Lung (tissue), 12 donors: Measurements from ENCODE around the gene ABHD15. TPM values are rescaled to one million over a fixed set of nuclear protein-coding genes. Genes with fewer than 3 reads are reported as not detected.

Experiments used
- ATAC-seq: fragments of 200-7000 bp; cut with Tn5 transposase; one replicate; pipeline ENCODE4 v1.9.1; 2020; ENCODE audit warnings: moderate number of reproducible peaks; ENCODE audit not compliant: insufficient read depth, low FRiP score
- DNase-seq, 3 donors: peaks; one replicate each; pipeline ENCODE4 v3.0.0-alpha.2; 2013 to 2017
- H3K27ac ChIP-seq, 2 donors: one replicate each; pipeline ENCODE4 v1.5.1; 2013; ENCODE audit warnings: mild to moderate bottlenecking in 2 of 2, moderate library complexity in 2 of 2, control low read depth in 1 of 2, inconsistent platforms in 1 of 2, low read depth in 1 of 2, low read length in 1 of 2
- H3K27me3 ChIP-seq, 3 donors: one replicate each; pipeline ENCODE4 v1.5.1; 2013; ENCODE audit warnings: low read length in 2 of 3; ENCODE audit not compliant: control insufficient read depth in 3 of 3, insufficient read depth in 3 of 3
- H3K36me3 ChIP-seq, 4 donors: one replicate each; pipeline ENCODE4 v1.5.1; 2013; ENCODE audit warnings: low read length in 4 of 4, mild to moderate bottlenecking in 1 of 4, moderate library complexity in 1 of 4; ENCODE audit not compliant: control insufficient read depth in 4 of 4, insufficient read depth in 4 of 4
- H3K4me1 ChIP-seq, 5 donors: one replicate each; pipeline ENCODE4 v1.5.1; 2013; ENCODE audit warnings: low read length in 5 of 5, mild to moderate bottlenecking in 2 of 5, moderate library complexity in 1 of 5; ENCODE audit not compliant: control insufficient read depth in 5 of 5, insufficient read depth in 5 of 5
- H3K4me3 ChIP-seq: one replicate; pipeline ENCODE4 v1.5.1; 2013; ENCODE audit warnings: mild to moderate bottlenecking, control low read depth, moderate library complexity
- H3K9ac ChIP-seq, 2 donors: one replicate each; pipeline ENCODE4 v1.5.1; 2013; ENCODE audit warnings: low read length in 2 of 2, control low read depth in 1 of 2; ENCODE audit not compliant: insufficient read depth in 1 of 2
- H3K9me3 ChIP-seq, 4 donors: one replicate each; pipeline ENCODE4 v1.5.1; 2013; ENCODE audit warnings: low read length in 3 of 4, mild to moderate bottlenecking in 1 of 4, moderate library complexity in 1 of 4; ENCODE audit not compliant: control insufficient read depth in 4 of 4, insufficient read depth in 3 of 4
- WGBS, 2 donors: extraction: QIAGEN DNeasy Blood & Tissue Kit; methylation state at CpG; one replicate each; pipeline ENCODE4 v1.1.7; 2013; 5-methylcytosine and 5-hydroxymethylcytosine counted together
- polyA plus RNA-seq, 2 donors: library from polyadenylated mRNA; stranded (reverse); fragments of 200-250 nt; gene quantifications; one replicate each; pipeline ENCODE4 v1.2.1, GENCODE V29; 2013
- total RNA-seq, 2 donors: library from RNA; depleted of rRNA in 1 of 2; stranded (reverse); fragments of >200 nt in 1 of 2; gene quantifications; one replicate each; pipeline ENCODE4 v1.2.1, GENCODE V29; 2014 to 2021
- TF ChIP-seq, protein P1 (sequence below): IDR thresholded peaks from 2 replicates; pipeline ENCODE4 v1.5.1; 2012; ENCODE audit warnings: mild to moderate bottlenecking; ENCODE audit errors: control extremely low read depth, extremely low read depth
- donor health status: control.
- donor health status: control.
- donor health status: Bipolar disorder and iron deficiency.
- donor health status: healthy.
- donor health status: DM: yes; HTN: yes; CAD: no.

Gene ABHD15
- total and polyA plus RNA-seq, 4 donors = 4.0 to 10.5 (median 5.2) TPM

DNA sequence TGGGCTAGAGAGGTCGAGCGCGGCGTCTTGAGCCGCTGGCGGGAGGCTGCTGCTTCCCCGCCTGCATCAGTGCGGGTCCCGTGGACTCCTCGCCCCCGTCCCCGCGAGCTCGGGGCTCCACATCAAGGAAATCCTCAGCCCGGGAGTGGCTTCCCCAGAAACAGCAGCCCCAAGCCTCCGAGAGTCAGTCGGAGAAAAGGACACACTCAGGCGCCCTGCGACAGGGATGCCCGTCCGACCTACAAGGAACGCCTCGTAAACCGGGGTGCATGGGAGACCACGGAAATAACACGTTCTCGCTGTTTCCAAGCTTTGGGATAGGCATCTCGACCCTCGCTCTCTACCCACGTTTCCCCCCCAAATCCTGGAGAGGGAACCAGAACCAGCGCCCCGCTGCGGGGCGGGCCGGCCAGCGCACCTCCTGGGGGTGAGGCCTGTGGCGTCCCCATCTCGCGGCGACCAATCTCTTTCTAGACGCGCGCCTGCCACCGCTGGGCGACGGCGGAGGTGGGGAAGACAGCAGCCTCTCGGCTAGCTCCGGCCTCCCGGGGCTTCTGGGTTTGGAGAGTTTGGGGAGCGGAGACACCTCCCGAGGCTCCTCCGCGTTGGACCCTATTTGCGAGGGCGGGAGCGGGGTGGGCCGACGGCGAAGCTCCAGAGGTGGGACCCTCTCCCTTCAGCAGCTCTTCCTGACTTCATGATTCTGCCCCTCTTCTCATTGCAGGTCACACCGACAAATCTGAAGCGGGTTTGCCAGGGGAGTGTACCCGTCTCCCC, 905 bp upstream of the ABHD15 start:
- H3K4me1 ChIP-seq = peaks cover 0 to 27% (median 6%) of the 10 kb centered on the region in 5 donors
- H3K36me3 ChIP-seq = peaks cover 0 to 9% (median 3%) of the 10 kb centered on the region in 4 donors
- peaks cover 0 to 10% (median 6%) of the 10 kb centered on the region in 3 donors for H3K27me3 ChIP-seq
- ATAC-seq (peak; percentile 30), DNase-seq (peak in 2 of 3 donors; percentile 66 to 71)
- peak overlapping the region; percentile 90 to 92 for H3K27ac ChIP-seq
- H3K9me3 ChIP-seq = no peaks in the 10 kb centered on the region
- peak overlapping the region; percentile 39 for H3K4me3 ChIP-seq
- TF ChIP-seq, protein P1, sequence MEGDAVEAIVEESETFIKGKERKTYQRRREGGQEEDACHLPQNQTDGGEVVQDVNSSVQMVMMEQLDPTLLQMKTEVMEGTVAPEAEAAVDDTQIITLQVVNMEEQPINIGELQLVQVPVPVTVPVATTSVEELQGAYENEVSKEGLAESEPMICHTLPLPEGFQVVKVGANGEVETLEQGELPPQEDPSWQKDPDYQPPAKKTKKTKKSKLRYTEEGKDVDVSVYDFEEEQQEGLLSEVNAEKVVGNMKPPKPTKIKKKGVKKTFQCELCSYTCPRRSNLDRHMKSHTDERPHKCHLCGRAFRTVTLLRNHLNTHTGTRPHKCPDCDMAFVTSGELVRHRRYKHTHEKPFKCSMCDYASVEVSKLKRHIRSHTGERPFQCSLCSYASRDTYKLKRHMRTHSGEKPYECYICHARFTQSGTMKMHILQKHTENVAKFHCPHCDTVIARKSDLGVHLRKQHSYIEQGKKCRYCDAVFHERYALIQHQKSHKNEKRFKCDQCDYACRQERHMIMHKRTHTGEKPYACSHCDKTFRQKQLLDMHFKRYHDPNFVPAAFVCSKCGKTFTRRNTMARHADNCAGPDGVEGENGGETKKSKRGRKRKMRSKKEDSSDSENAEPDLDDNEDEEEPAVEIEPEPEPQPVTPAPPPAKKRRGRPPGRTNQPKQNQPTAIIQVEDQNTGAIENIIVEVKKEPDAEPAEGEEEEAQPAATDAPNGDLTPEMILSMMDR = no peak
- WGBS, 2 donors = 0% methylated on average over 63 of the region's 63 CpGs
- peak overlapping the region in 1 of 2 donors; percentile 55 for H3K9ac ChIP-seq

DNA sequence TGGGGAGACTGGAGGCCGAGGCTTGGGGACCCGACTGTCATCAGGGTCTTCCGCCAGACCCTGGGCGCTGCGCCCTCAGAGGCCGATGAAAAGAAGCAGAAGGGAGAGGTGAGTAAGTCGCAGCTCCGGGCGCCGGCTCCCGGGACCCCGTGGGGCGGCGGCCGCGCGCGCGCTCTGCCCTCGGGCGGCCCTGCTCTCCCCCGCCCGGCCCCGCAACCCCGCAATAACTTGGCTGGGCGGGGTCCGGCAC, 392 bp upstream of the ABHD15 start:
- Histone ChIP-seq H3K27me3 (peaks cover 0 to 10% (median 6%) of the 10 kb centered on the region in 3 donors), H3K27ac (peak overlapping the region; percentile 90 to 92), H3K9ac (no peak overlapping the region), H3K9me3 (no peaks in the 10 kb centered on the region), H3K4me3 (peak overlapping the region; percentile 39), H3K36me3 (peaks cover 0 to 7% (median 4%) of the 10 kb centered on the region in 4 donors), H3K4me1 (peaks cover 0 to 30% (median 7%) of the 10 kb centered on the region in 5 donors)
- TF ChIP-seq, protein P1 = no peak
- WGBS, 2 donors = 0 to 2% methylated on average over 22 to 27 of the region's 27 CpGs
- ATAC-seq = no peak
- DNase-seq = no peak

DNA sequence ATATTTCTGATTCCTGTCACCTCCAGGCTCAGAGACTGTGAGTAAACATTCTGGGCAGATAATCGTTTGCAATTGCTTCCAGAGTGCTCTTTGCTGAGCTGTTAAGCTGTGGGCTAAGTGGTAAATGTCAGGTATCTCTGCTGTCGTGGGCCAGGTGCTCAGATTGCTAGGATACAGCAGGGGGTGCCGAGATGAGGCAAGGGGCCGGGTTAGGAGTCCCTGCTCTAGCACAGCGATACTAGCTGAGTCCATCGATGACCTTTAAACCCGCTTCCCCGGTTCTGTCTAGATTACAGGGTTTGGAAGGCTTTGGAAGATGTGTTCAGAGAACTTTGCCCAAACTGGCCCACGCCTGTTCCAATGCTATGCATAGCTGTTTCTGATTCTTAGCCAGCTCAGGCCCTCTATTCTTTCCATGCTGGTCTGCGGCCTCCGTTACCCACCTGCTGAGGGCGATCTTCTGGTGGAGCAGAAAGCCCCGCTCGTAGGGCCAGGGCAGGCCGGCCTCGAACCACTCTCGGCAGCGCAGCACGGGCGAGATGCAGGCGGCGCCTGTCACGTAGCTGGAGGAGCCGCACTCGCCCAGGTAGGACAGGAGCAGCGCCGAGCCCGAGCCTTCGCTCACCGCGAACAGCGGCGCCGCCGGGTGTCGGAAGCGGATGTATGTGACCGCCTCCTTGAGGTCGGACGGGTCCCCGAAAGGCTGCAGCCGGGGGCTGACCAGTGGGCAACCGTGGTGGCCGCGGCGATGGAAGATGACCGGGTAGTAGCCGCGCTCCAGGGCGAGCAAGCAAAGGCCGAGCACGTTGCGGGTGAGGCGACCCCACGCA, 979 bp downstream of the ABHD15 start:
- no peak for ATAC-seq
- H3K27ac ChIP-seq = peak overlapping the region; percentile 64 to 77
- H3K9ac ChIP-seq = no peak overlapping the region
- H3K27me3 ChIP-seq = peaks cover 0 to 10% (median 6%) of the 10 kb centered on the region in 3 donors
- peak in 1 of 3 donors; percentile 31 for DNase-seq
- H3K9me3 ChIP-seq = no peaks in the 10 kb centered on the region
- H3K4me1 ChIP-seq = peaks cover 0 to 43% (median 17%) of the 10 kb centered on the region in 5 donors
- peak overlapping the region; percentile 61 for H3K4me3 ChIP-seq
- 16 to 19% methylated on average over 55 of the region's 55 CpGs for WGBS, 2 donors
- TF ChIP-seq, protein P1 = no peak
- H3K36me3 ChIP-seq = peaks cover 0 to 2% (median 0%) of the 10 kb centered on the region in 4 donors
